HCT116 (cell line): Measurements from ENCODE around the gene IL11. TPM values are rescaled to one million over a fixed set of nuclear protein-coding genes. Genes with fewer than 3 reads are reported as not detected.
A peak's percentile ranks its signal among the peaks of the same experiment; 100 is the strongest.

ENCODE experiments used
- ATAC-seq: fragments of 200-7000 bp; cut with Tn5 transposase; 2 replicates; pipeline ENCODE4 v1.9.1; 2020; ENCODE audit warnings: mild to moderate bottlenecking, moderate library complexity
- BruUV-seq: library from RNA; stranded (reverse); fragments of 400-500 nt; replicated peaks from 2 replicates; lab custom pipeline; 2021; lab: Mats Ljungman, UMichigan
- CTCF ChIA-PET: fragments of 300-600 bp; sonication (Branson Sonifier 250); formaldehyde crosslinking; loops from one replicate; lab custom pipeline; 2021; ENCODE audit warnings: antibody characterized with exemption; lab: Charles Lee
- POLR2A ChIA-PET: fragments of 300-600, 350-600 bp; sonication (Branson Sonifier 250); formaldehyde crosslinking; loops from one replicate; lab custom pipeline; 2021; ENCODE audit warnings: antibody characterized with exemption; lab: Charles Lee
- RAD21 ChIA-PET, 2 experiments: fragments of 300-600 bp; sonication (Branson Sonifier 250); formaldehyde crosslinking; loops; one replicate each; lab custom pipeline; 2023; ENCODE audit warnings: low total read pairs in 2 of 2; ENCODE audit not compliant: uncharacterized antibody in 2 of 2, unreplicated experiment in 2 of 2, low non-redundant PET in 1 of 2; lab: Charles Lee
- DNase-seq: peaks from one replicate; pipeline ENCODE4 v3.0.0-alpha.2; 2010; ENCODE audit warnings: low read depth, low spot score
- H2AFZ ChIP-seq: fragments of 200-600 bp; shearing (Covaris generic), sonication (generic); 2 replicates; pipeline ENCODE4 v1.6.1; 2017; ENCODE audit warnings: low read depth, mixed run types, mixed read lengths, antibody characterized with exemption, low read length; ENCODE audit not compliant: poor library complexity, severe bottlenecking
- H3K27ac ChIP-seq: 2 replicates; pipeline ENCODE4 v1.5.1; 2012; ENCODE audit warnings: low read depth, low read length
- H3K27me3 ChIP-seq: fragments of 200-600 bp; sonication (generic); 2 replicates; pipeline ENCODE4 v1.6.1; 2016; ENCODE audit warnings: mixed run types, low read length, mixed read lengths; ENCODE audit not compliant: insufficient read depth
- H3K36me3 ChIP-seq, 2 experiments: fragments of 200-500 bp in 1 of 2; fragments of 200-600 bp in 1 of 2; sonication (Bioruptor generic) in 1 of 2; sonication (generic) in 1 of 2; 2 replicates each; pipeline versions ENCODE4 v1.5.1 to v1.6.1; 2014 to 2016; ENCODE audit warnings: low read length in 2 of 2, inconsistent platforms in 1 of 2, mixed read lengths in 1 of 2, mixed run types in 1 of 2; ENCODE audit not compliant: insufficient read depth in 2 of 2, control insufficient read depth in 1 of 2
- H3K4me1 ChIP-seq, 2 experiments: fragments of 200-600 bp in 1 of 2; sonication (generic) in 1 of 2; 2 replicates each; pipeline versions ENCODE4 v1.5.1 to v1.6.1; 2012 to 2017; ENCODE audit warnings: low read length in 2 of 2, inconsistent platforms in 1 of 2, mild to moderate bottlenecking in 1 of 2, mixed read lengths in 1 of 2, mixed run types in 1 of 2, moderate library complexity in 1 of 2; ENCODE audit not compliant: insufficient read depth in 2 of 2, control insufficient read depth in 1 of 2
- H3K4me2 ChIP-seq: fragments of 200-600 bp; sonication (generic); 2 replicates; pipeline ENCODE4 v1.6.1; 2017; ENCODE audit warnings: mixed run types, low read length, mixed read lengths
- H3K4me3 ChIP-seq, 2 experiments: fragments of 200-600 bp in 1 of 2; sonication (generic) in 1 of 2; replicated peaks in 1 of 2; 2 replicates each; pipeline ENCODE4 v1.5.1; 2011 to 2016; ENCODE audit warnings: low read length in 2 of 2, control low read depth in 1 of 2, low read depth in 1 of 2, mild to moderate bottlenecking in 1 of 2, mixed read lengths in 1 of 2, mixed run types in 1 of 2
- H3K79me2 ChIP-seq: fragments of 200-600 bp; sonication (generic); 2 replicates; pipeline ENCODE4 v1.6.1; 2017; ENCODE audit warnings: mild to moderate bottlenecking, mixed run types, low read length, moderate library complexity, mixed read lengths; ENCODE audit not compliant: insufficient read depth
- H3K9ac ChIP-seq: fragments of 200-600 bp; sonication (generic); 2 replicates; pipeline ENCODE4 v1.6.1; 2016; ENCODE audit warnings: low read length, mixed read lengths
- H3K9me2 ChIP-seq: fragments of 200-600 bp; sonication (generic), shearing (Covaris generic); 2 replicates; pipeline ENCODE4 v1.6.1; 2017; ENCODE audit warnings: mixed run types, mild to moderate bottlenecking, moderate library complexity; ENCODE audit not compliant: insufficient read depth
- H3K9me3 ChIP-seq, 2 experiments: fragments of 200-500 bp in 1 of 2; fragments of 200-600 bp in 1 of 2; sonication (Bioruptor generic) in 1 of 2; sonication (generic) in 1 of 2; 2 replicates each; pipeline ENCODE4 v1.6.1; 2014 to 2017; ENCODE audit warnings: low read length in 2 of 2, mixed read lengths in 2 of 2, inconsistent platforms in 1 of 2, low read depth in 1 of 2, mild to moderate bottlenecking in 1 of 2, mixed run types in 1 of 2, moderate library complexity in 1 of 2; ENCODE audit not compliant: control insufficient read depth in 1 of 2, insufficient read depth in 1 of 2
- H4K20me1 ChIP-seq: fragments of 200-600 bp; sonication (generic), shearing (Covaris generic); 2 replicates; pipeline ENCODE4 v1.6.1; 2017; ENCODE audit warnings: mixed run types, mild to moderate bottlenecking, moderate library complexity; ENCODE audit not compliant: insufficient read depth
- POLR2AphosphoS5 ChIP-seq: IDR thresholded peaks from 2 replicates; pipeline ENCODE4 v1.6.1; 2011; ENCODE audit warnings: mild to moderate bottlenecking, low read depth, low read length, moderate library complexity
- RAD21 ChIP-seq: IDR thresholded peaks from 2 replicates; pipeline ENCODE4 v1.6.1; 2012; ENCODE audit warnings: low read depth, mild to moderate bottlenecking
- REST ChIP-seq: IDR thresholded peaks from 2 replicates; pipeline ENCODE4 v1.6.1; 2012; ENCODE audit warnings: low read depth
- TCF7L2 ChIP-seq: IDR thresholded peaks from 2 replicates; pipeline ENCODE4 v1.7.0; 2011; ENCODE audit warnings: borderline replicate concordance, inconsistent platforms; ENCODE audit not compliant: insufficient read depth, insufficient read length; ENCODE audit errors: extremely low read depth
- YY1 ChIP-seq: IDR thresholded peaks from 2 replicates; pipeline ENCODE4 v1.6.1; 2011; ENCODE audit warnings: low read length, low read depth, moderate library complexity, mild to moderate bottlenecking; ENCODE audit not compliant: insufficient replicate concordance; ENCODE audit errors: extremely low read depth
- ZFX ChIP-seq: fragments of 450-650 bp; IDR thresholded peaks from 2 replicates; pipeline ENCODE4 v1.6.1; 2017
- intact Hi-C: fragments of 100-400 bp; cut with micrococcal nuclease; formaldehyde crosslinking; loops from 2 replicates; pipeline ENCODE4 v1.10.0; 2022
- total RNA-seq: library from RNA; stranded (reverse); gene quantifications from one replicate; pipeline ENCODE4 v1.2.1, GENCODE V29; 2021; ENCODE audit not compliant: unreplicated experiment

IL11 gene
- total RNA-seq, 1 experiment from 2014 or later = 2.8 TPM

- Histone ChIP-seq H2AFZ (no peak overlapping the region), H3K79me2 (no peaks in the 10 kb centered on the region), H3K9me3 (no peaks in the 10 kb centered on the region), H3K9ac (no peak overlapping the region), H3K27ac (no peak overlapping the region; the same call in 1 of the 2 replicates), H3K9me2 (no peaks in the 10 kb centered on the region), H3K36me3 (no peaks in the 10 kb centered on the region), H3K4me2 (peak overlapping the region; percentile 46), H3K4me1 (peaks cover 22 to 53% of the 10 kb centered on the region in 2 experiments; a peak in 3 of 4 replicates), H3K27me3 (no peaks in the 10 kb centered on the region), H4K20me1 (no peaks in the 10 kb centered on the region), H3K4me3 (no peak overlapping the region)
- intact Hi-C loops = no loop called here
- DNase-seq (no peak), ATAC-seq (peak; percentile 3; the same call in 1 of the 2 replicates)
- BruUV-seq = no TSS peak
- RAD21 ChIA-PET = no interaction called here
- no peak for TF ChIP-seq ZFX
- TF ChIP-seq RAD21 = no peak
- no peak for TF ChIP-seq TCF7L2
- no peak for TF ChIP-seq REST
- no peak for TF ChIP-seq YY1
- no peak for TF ChIP-seq POLR2AphosphoS5
- POLR2A ChIA-PET = no interaction called here
- CTCF ChIA-PET = no interaction called here
Measured at GRCh38 chr19:55373993-55374757, 3.9 kb upstream of the IL11 start.
